Endodermal cell (in vitro differentiated cells): ENCODE data around the gene KRT38. TPM values are rescaled to one million over a fixed set of nuclear protein-coding genes. Genes with fewer than 3 reads are reported as not detected.

Experiments used
- DNase-seq: peaks from one replicate; pipeline ENCODE4 v3.0.0-alpha.2; 2017
- H3K27ac ChIP-seq: 2 replicates; pipeline ENCODE4 v1.5.1; 2013; ENCODE audit warnings: mild to moderate bottlenecking, low read depth, low read length, moderate library complexity
- H3K27me3 ChIP-seq: 2 replicates; pipeline ENCODE4 v1.6.1; 2013; ENCODE audit warnings: mild to moderate bottlenecking, low read length, moderate library complexity; ENCODE audit not compliant: insufficient read depth, control insufficient read depth, poor library complexity, severe bottlenecking
- H3K36me3 ChIP-seq: 2 replicates; pipeline ENCODE4 v1.7.0; 2013; ENCODE audit warnings: mild to moderate bottlenecking, low read length, moderate library complexity; ENCODE audit not compliant: control insufficient read depth, insufficient read depth
- H3K4me1 ChIP-seq: one replicate; pipeline ENCODE4 v1.7.0; 2013; ENCODE audit warnings: low read length; ENCODE audit not compliant: control insufficient read depth, insufficient read depth
- H3K4me3 ChIP-seq: 2 replicates; pipeline ENCODE4 v1.5.1; 2013; ENCODE audit warnings: mild to moderate bottlenecking, low read length, moderate library complexity
- H3K9ac ChIP-seq: 2 replicates; pipeline ENCODE4 v1.6.1; 2013; ENCODE audit warnings: mild to moderate bottlenecking, low read length, moderate library complexity; ENCODE audit not compliant: poor library complexity, severe bottlenecking; ENCODE audit errors: extremely low read depth
- H3K9me3 ChIP-seq: 2 replicates; pipeline ENCODE4 v1.6.1; 2013; ENCODE audit warnings: mild to moderate bottlenecking, low read length, moderate library complexity; ENCODE audit not compliant: control insufficient read depth
- H3K27ac Mint-ChIP-seq: 2 replicates; pipeline ENCODE4 v1.8.0; 2020; ENCODE audit warnings: mixed read lengths
- H3K27me3 Mint-ChIP-seq: 2 replicates; pipeline ENCODE4 v1.8.0; 2021; ENCODE audit warnings: mild to moderate bottlenecking, mixed read lengths; ENCODE audit not compliant: insufficient read depth
- H3K36me3 Mint-ChIP-seq: 2 replicates; pipeline ENCODE4 v1.8.0; 2020; ENCODE audit warnings: low read depth, mixed read lengths
- H3K4me1 Mint-ChIP-seq: 2 replicates; pipeline ENCODE4 v1.8.0; 2020; ENCODE audit warnings: mixed read lengths
- H3K4me3 Mint-ChIP-seq: 2 replicates; pipeline ENCODE4 v1.8.0; 2020; ENCODE audit warnings: mild to moderate bottlenecking, moderate library complexity, mixed read lengths
- H3K9me3 Mint-ChIP-seq: 2 replicates; pipeline ENCODE4 v1.8.0; 2020; ENCODE audit warnings: mild to moderate bottlenecking, mixed read lengths
- WGBS, 2 experiments: methylation state at CpG; one replicate each; pipeline versions ENCODE4 v1.1.5 to v1.1.7; 2013; ENCODE audit warnings: missing lambda C conversion rate in 2 of 2, mixed read lengths in 1 of 2; ENCODE audit not compliant: insufficient coverage in 1 of 2, insufficient read length in 1 of 2; 5-methylcytosine and 5-hydroxymethylcytosine counted together
- total RNA-seq, 2 donors: library from RNA; stranded (reverse); fragmentation: NEBNext Ultra II Directional in 1 of 2; extraction: Animal tissue kit (Norgen Biotek cat#: 25700) in 1 of 2; gene quantifications; 2 replicates in 1 of 2; 3 replicates in 1 of 2; pipeline ENCODE4 v1.2.1, GENCODE V29; 2021
- TF ChIP-seq, protein P1 (sequence below): fragments of 200-600 bp; sonication (generic); conservative IDR thresholded peaks from 2 replicates; pipeline ENCODE4 v1.5.0; 2021; ENCODE audit warnings: antibody characterized with exemption, mild to moderate bottlenecking

Gene KRT38
- total RNA-seq, 2 donors from 2014 or later, result not detected

DNA sequence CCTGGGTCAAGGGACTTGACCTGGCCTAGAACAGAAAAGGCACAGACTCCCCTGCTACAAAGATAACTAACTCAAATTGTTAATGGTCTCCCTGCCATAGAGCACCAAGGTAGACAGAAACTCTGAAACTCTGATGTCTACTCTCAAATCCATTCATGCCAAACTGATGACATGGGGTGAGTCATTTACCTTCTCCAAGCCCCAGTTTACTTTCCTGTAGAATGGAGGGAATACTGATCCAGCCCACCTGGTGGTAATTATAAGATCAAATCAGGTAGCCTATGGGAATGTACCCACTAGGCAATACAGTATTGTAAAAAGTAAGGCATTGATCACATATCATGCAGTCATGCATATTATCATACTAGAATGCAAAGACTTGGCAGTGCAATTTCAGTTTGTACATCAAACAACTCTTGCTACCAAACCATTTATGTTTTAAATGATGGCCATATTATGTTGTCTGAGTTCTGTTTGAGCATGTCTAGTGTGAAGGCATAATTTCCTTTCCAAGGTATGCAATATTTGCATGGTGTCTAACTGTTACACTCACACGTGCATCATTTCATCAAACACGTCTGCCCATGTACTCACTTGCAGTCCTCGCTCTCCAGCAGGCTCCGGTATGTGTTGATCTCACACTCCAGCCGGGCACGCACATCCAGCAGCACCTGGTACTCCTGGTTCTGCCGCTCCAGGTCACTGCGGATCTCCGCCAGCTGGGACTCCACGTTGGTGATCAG, 46.4 kb downstream of the KRT38 start:
- no peaks in the 10 kb centered on the region for H3K4me1 Mint-ChIP-seq
- Histone ChIP-seq H3K27ac (no peak overlapping the region), H3K4me3 (no peak overlapping the region), H3K9ac (no peak overlapping the region), H3K27me3 (no peaks in the 10 kb centered on the region), H3K4me1 (no peaks in the 10 kb centered on the region), H3K9me3 (no peaks in the 10 kb centered on the region), H3K36me3 (no peaks in the 10 kb centered on the region)
- no peaks in the 10 kb centered on the region for H3K9me3 Mint-ChIP-seq
- WGBS, 2 experiments, result 89 to 93% methylated on average over 3 to 10 of the region's 10 CpGs
- DNase-seq, result peak; percentile 27
- TF ChIP-seq, protein P1, sequence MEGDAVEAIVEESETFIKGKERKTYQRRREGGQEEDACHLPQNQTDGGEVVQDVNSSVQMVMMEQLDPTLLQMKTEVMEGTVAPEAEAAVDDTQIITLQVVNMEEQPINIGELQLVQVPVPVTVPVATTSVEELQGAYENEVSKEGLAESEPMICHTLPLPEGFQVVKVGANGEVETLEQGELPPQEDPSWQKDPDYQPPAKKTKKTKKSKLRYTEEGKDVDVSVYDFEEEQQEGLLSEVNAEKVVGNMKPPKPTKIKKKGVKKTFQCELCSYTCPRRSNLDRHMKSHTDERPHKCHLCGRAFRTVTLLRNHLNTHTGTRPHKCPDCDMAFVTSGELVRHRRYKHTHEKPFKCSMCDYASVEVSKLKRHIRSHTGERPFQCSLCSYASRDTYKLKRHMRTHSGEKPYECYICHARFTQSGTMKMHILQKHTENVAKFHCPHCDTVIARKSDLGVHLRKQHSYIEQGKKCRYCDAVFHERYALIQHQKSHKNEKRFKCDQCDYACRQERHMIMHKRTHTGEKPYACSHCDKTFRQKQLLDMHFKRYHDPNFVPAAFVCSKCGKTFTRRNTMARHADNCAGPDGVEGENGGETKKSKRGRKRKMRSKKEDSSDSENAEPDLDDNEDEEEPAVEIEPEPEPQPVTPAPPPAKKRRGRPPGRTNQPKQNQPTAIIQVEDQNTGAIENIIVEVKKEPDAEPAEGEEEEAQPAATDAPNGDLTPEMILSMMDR, result no peak
- no peak overlapping the region for H3K4me3 Mint-ChIP-seq
- no peak overlapping the region for H3K27ac Mint-ChIP-seq
- H3K36me3 Mint-ChIP-seq, result no peaks in the 10 kb centered on the region
- no peaks in the 10 kb centered on the region for H3K27me3 Mint-ChIP-seq

DNA sequence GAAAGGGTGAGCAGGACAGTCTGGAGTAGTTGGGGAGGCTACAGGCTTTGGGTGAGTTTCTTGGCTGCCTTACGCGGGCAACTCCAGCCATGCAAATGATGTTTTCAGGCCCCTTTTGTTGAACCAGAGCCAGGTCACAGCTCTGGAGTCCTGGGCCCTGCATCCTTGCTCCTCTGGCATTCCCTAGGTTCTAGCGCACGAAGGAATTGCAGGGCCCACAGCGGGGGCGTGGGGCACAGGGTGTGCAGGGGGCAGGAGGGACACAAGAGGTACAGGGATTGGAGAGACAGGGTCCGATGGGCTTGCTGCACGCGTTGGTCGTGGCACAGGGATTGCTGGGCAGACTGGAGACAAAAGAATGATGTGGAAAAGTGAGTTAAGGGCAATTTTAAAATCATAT, 47.0 kb downstream of the KRT38 start:
- Mint-ChIP-seq H3K4me1 (no peaks in the 10 kb centered on the region), H3K4me3 (no peak overlapping the region), H3K36me3 (no peaks in the 10 kb centered on the region), H3K27ac (no peak overlapping the region), H3K9me3 (no peaks in the 10 kb centered on the region), H3K27me3 (no peaks in the 10 kb centered on the region)
- Histone ChIP-seq H3K9ac (no peak overlapping the region), H3K27me3 (no peaks in the 10 kb centered on the region), H3K27ac (no peak overlapping the region), H3K4me3 (no peak overlapping the region), H3K36me3 (no peaks in the 10 kb centered on the region), H3K4me1 (no peaks in the 10 kb centered on the region), H3K9me3 (no peaks in the 10 kb centered on the region)
- 96 to 98% methylated on average over 6 to 10 of the region's 10 CpGs for WGBS, 2 experiments
- DNase-seq, result peak; percentile 32
- TF ChIP-seq, protein P1, result no peak

DNA sequence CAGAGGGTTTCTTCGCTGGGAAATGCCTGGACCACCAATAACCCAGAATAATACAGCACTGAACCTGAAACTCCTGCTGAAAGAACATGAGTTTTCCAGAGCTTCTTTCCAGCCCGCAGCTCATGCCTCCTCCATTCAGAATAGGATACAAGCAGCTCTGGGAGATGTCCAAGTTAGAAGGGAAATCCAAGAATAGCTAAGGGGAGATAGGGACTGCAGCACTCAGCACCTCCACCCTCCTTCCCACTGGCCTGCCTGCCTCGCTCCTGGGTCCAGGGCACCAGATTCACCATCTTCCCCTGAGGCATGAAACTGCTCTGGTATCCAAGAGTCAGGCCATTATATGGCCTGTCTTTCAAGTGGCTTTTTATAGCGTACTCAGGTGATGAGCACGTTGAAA, 47.5 kb downstream of the KRT38 start:
- Histone ChIP-seq H3K4me3 (no peak overlapping the region), H3K36me3 (no peaks in the 10 kb centered on the region), H3K27ac (no peak overlapping the region), H3K4me1 (no peaks in the 10 kb centered on the region), H3K27me3 (no peaks in the 10 kb centered on the region), H3K9ac (no peak overlapping the region), H3K9me3 (no peaks in the 10 kb centered on the region)
- WGBS, 2 experiments, result 87 to 100% methylated on average over 4 to 5 of the region's 5 CpGs
- TF ChIP-seq, protein P1, result no peak
- no peaks in the 10 kb centered on the region for H3K36me3 Mint-ChIP-seq
- no peaks in the 10 kb centered on the region for H3K27me3 Mint-ChIP-seq
- H3K4me3 Mint-ChIP-seq, result no peak overlapping the region
- no peaks in the 10 kb centered on the region for H3K9me3 Mint-ChIP-seq
- peak; percentile 25 for DNase-seq
- no peak overlapping the region for H3K27ac Mint-ChIP-seq
- H3K4me1 Mint-ChIP-seq, result no peaks in the 10 kb centered on the region
